IPS-NIHi7 (cell line): ENCODE results near the gene ZNF574.

Source experiments
- DNase-seq: peaks from one replicate; pipeline ENCODE4 v3.0.0; 2012; ENCODE audit warnings: mixed read lengths; ENCODE audit errors: extremely low spot score

ZNF574 gene

GRCh38 chr19:42079886-42080763, 4.2 kb downstream of the ZNF574 start:
- no peak for DNase-seq

DNA sequence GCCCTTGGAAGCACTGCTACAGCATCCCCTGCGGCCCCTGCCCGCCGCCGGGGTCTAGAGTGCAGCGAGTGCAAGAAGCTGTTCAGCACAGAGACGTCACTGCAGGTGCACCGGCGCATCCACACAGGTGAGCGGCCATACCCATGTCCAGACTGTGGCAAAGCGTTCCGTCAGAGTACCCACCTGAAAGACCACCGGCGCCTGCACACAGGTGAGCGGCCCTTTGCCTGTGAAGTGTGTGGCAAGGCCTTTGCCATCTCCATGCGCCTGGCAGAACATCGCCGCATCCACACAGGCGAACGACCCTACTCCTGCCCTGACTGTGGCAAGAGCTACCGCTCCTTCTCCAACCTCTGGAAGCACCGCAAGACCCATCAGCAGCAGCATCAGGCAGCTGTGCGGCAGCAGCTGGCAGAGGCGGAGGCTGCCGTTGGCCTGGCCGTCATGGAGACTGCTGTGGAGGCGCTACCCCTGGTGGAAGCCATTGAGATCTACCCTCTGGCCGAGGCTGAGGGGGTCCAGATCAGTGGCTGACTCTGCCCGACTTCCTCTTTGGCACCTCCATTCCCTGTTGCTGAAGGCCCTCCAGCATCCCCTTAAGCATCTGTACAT, 4.9 kb downstream of the ZNF574 start:
- no peak for DNase-seq

DNA sequence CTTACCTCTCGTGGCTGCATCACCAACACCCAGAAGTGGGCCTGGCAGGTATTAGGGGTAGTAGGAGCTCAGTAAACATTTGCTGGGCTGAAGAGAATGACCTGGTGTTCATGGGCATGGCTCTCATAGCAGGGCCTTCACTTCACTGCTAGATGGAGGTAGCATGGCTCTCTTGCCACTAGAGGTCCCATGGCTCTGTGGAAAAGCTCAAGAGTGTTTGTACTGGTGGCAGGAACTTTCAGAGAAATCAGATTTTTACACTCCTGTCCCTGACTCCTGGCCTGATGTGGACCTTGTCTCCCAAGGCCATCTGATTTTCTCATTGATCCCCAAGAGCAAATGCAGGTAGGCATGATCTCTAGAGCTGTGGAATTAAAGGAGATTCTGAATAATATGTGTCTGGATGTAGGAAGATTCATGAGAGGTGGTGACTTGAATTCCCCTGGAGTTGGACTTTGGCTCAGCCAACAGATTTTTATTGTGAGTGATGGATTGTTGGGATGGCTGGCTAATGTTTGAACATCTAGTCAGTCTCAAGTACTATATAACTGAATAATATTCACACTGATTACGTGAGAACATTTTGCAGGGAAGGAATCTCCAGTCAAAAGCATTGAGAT, 5.7 kb downstream of the ZNF574 start:
- DNase-seq, result peak; percentile 31

GRCh38 chr19:42083537-42083936, 7.6 kb downstream of the ZNF574 start:
- DNase-seq, result no peak

- no peak for DNase-seq
Measured at GRCh38 chr19:42086188-42086736, 10.3 kb downstream of the ZNF574 start.

DNA sequence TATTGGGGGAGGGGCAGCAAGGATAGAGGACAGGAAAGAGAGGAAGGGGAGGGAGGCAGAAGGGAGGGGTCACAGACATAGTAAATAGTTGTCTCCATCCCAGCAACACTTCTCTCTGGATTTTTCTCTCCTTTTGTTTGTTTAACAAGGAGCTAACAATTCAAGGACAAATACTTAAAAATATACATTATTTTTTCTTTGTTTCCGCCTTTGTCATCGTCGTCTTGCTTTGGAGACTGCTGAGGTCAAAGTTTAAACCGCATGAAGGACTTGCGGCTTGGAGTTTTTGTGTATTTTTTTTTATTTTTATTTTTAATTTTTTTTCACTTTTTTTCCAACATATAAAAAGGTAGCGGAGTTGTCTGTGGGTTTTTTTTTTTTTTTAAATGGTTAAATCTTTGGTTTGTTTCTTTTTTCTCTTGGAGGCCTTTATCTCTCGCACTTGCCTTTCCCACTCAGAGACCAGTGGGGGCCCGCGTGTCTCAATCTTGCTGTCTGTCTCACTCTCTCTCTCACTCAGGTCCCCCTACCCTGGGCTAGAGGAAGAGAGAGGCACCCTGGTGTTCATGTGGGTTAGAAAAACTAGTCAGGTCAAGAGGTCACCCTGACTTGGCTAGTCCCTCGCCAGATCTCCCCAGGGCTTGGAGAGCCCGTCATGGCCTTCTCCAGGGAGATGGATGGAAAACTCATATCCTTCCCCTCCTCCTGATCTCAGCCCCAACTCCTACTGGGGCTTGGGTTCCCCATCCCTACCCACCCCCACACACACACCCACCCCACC, 11.0 kb downstream of the ZNF574 start:
- DNase-seq, result no peak

- DNase-seq, result no peak
Measured at GRCh38 chr19:42088471-42089190, 12.7 kb downstream of the ZNF574 start.

DNA sequence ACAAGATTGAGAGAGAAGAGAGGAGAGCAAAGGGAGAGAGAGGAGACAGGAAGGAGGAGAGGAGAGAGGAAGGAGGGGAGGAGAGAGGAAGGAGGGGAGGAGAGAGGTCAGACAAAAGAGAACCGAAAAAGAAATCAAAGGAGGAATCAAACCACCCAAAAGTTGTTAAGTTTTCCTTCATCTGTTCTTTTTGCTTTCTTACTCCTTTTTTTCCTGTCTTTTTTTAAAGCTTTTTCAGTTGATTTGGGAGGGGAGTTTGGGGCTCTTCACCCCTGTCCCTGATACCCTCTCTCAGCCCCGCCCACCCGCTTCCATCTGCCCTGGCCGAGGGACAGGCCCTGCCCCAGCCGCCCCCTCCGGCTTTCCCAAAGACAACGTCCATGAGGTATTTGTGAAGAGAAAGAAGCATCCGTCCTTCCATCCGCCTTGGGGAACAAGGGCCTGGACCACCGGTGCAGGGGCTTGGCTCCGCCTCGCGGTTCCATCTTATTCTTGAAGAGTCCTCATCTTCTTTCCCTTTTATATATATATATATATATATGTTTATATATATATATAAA, 13.3 kb downstream of the ZNF574 start:
- DNase-seq, result no peak

- DNase-seq, result no peak
Measured at GRCh38 chr19:42089772-42090171, 13.8 kb downstream of the ZNF574 start.

GRCh38 chr19:42090672-42091071, 14.7 kb downstream of the ZNF574 start:
- DNase-seq, result no peak

DNA sequence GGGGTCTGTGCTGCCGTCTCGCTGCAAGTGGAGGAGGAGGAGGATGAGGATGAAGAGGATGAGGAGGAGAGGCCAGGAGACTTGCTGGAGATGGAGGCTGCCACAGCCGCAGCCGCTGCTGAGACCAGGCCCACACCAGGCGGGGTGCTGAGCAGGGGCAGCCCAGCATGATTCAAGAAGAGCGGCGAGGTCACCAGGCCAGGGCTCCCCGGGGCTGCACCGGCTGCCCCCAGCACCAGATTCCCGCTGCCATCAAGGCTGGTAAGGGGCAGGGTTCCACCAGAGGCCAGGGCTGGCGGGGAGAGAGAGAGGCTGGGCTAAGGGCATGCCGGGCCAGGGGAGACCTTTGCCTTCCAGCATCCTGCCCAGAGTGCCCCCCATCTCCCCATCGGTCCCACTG, 15.3 kb downstream of the ZNF574 start:
- DNase-seq, result no peak

GRCh38 chr19:42091742-42092141, 15.8 kb downstream of the ZNF574 start:
- DNase-seq, result no peak

GRCh38 chr19:42092350-42092749, 16.4 kb downstream of the ZNF574 start:
- peak; percentile 48 for DNase-seq

GRCh38 chr19:42093505-42093904, 17.5 kb downstream of the ZNF574 start:
- DNase-seq, result no peak

- no peak for DNase-seq
Measured at GRCh38 chr19:42093926-42094325, 18.0 kb downstream of the ZNF574 start.

GRCh38 chr19:42095142-42095813, 19.3 kb downstream of the ZNF574 start:
- DNase-seq, result no peak

DNA sequence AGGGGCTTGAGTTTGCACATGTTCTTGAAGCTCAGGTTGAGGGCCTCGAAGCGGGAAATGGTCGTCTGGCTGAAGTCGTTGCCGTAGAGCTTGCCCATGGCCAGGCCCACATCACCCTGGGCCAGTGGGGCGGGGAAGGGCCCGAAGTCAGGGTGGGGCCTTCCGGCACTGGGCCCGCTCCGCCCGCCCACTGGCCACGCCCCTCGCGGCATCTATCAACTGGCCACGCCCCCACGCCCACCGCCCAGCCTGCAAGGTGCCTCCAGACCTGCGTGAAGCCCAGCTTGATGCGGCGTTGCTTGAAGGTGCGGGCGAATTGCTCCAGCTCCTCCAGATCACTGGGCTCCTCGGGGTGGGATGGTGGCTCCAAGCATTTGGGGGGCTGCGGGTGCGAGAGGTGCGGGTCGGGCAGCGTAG, 19.9 kb downstream of the ZNF574 start:
- DNase-seq, result peak; percentile 94

DNA sequence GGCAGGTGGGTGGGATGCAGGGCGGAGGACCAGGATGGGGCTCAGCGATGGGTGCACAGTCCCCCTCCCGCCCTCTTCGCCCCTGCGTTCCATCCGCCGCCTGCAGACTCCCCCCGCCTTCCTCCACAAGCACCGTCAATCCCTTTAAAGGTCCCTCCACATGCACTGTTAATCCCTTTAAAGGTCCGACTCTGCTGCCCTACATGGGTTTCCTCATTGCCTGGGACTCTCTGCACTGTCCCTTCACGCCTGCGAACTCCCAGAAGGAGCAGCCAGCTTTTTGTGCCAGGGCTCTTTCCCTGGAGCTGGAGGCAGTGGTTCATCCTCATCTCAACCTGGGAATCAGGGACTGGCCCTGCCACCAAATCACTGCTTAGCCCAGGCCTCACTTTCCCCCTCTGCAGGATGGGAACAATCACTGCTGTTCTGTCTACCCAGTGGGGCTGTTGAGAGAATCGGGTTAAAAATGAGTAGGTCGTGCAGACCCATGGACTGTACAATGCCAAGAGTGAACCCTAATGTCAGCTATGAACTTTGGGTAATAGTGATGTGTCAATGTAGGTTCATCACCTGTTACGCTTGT, 20.4 kb downstream of the ZNF574 start:
- DNase-seq, result no peak

DNA sequence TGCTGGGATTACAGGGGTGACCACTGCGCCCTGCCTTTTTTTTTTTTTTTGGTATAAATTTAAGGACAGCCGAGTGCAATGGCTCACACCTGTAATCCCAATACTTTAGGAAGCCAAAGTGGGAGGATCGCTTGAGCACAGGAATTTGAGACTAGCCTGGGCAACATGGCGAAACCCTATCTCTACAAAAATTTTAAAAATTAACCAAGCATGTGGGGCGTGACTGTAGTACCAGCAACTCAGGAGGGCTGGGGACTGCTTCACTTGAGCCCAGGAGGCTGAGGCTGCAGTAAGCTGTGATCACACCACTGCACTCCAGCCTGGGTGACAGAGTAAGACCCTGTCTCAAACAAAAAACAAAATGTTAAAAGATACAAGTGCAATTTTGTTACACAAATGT, 21.5 kb downstream of the ZNF574 start:
- no peak for DNase-seq

GRCh38 chr19:42098781-42099180, 22.8 kb downstream of the ZNF574 start:
- no peak for DNase-seq
